ENCODE measurements around the gene TRPM3.
A peak's percentile ranks its signal among the peaks of the same experiment; 100 is the strongest.

The TRPM3 gene

DNA sequence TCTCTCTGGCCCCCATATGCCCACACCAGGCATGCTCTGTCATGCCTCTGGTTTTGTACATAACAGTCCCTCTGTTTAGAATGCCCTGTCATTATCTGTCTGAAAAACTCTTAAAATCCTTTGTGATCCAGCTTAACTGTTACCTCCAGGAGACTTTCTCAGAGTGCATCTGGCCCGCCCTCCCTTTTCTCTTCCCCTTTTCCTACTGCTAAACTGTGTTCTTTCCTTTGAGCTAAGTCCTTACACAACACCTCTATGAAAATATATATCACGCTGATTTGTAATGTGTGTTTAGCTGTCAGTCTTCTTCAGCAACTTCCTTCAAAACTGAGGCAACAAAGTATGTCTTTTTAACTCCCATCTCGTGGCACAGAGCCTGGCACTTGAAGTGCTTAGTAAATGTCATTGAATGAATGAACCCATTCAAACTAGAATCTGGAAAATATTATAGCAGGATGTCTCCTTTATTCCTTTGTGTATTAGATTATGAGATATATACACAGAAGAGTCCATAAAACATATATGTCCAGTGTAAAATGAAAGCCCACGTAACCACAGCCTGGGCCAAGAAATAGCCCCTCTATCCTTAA is 540.7 kb downstream of the TRPM3 start:
- DNase-seq (ENCODE audit: low read depth), result no peak

DNA sequence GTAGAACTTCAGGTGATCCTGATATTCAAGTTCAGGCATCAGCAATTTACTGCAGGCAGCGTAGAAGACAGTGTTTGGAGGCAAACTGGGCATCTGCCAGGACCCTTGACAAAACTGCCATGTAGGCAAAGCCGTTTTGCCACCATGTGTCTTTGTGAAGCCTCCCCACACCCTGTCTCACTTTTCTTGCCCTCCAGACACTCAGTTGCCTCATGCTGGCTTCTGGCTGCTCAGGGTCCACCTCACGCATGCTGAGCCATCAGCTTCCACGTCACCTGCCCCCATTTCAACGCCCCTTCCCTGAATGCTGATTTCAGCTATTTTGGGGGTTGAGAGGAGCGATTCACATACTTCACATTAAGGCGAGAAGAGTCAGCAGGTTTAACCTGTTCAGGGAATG is 541.7 kb downstream of the TRPM3 start:
- no peak for DNase-seq (ENCODE audit: low read depth)

DNA sequence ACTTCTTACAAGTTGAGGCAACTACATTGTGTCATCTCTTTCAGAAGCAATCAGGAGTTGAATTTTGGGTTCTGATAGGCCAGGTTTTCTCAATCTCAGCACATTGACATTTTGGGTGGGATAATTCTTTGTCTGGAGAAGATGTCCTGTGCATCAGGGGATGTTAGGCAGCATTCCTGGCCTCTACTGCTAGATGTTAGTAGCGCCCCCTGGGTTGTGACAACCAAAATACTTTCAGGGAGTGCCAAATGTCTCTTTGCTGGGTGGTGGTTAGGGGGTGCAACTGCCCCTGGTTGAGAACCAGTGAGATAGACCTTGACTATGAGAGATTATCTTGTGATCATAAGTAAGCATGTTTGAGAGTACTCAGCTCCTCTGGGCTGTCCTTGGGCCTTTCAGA is 542.7 kb downstream of the TRPM3 start:
- DNase-seq (ENCODE audit: low read depth), result no peak

DNA sequence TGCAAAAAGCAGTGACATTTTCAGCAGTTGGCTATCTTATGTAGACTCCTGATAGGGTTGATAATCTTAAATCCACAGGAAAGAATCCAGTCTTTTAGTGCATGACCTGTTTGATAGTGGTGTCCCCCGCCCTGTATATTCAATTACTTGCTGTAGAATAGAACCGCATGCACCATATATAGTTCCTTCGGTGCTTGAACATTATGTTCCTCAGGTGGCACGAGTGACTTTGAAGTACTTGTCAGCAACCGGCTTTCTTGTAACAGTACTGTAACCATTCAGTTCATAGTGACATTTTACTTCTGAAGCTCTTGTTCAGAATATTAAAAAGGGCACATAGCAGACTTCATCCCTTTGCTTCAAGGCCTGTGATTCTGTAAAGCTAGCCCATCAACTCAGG is 543.8 kb downstream of the TRPM3 start:
- DNase-seq (ENCODE audit: low read depth), result no peak

DNA sequence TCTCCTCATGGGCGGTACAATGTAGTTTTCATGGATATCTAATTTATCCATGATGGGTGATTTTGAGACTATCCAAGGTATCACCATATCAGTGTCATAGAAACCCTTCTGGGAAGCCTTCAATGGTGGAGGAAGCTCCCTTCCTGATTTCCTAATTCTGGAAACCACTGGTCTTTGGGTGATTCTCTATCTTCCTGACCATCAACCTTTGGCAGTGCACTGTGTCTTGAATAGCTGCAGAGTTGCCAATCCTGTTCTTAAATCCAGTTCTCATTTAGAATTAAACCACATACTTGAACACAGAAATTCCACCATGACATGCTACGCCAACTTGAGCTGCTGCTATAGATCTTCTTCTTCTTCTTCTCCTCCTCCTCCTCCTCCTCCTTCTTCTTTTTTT is 545.3 kb downstream of the TRPM3 start:
- no peak for DNase-seq (ENCODE audit: low read depth)

DNA sequence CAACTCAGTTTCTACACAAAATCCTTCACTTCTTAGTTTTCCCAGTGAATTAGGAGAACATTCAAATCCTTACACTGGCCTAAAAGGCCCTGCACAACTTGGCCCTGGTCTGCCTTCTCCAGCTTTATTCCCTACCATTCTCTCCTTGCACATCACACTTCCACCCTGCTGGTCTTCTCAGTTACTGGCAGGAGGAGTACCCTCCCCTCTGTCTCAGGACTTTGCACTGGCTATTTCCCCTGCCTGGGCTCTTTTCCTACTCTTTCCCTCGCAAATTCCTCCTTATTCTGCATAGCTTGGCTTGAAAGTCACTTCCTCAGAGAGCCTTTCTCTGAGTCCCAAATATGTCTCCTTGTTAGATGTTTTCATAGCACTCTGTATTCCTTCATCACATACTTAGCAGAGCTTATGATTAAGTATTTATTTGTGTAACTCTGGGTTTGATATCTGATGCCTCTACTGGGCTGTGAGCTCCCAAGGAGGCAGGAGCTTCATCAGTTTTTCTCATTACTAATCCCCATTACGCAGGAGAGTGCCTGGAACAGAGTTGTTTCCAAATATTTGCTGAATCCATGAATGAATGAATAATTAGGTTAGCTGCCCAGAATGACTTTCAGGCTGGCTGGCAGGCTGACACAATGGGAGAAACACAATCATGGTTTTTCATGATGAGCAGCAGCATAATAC is 547.1 kb downstream of the TRPM3 start:
- peak; percentile 76 for DNase-seq (ENCODE audit: low read depth)

DNA sequence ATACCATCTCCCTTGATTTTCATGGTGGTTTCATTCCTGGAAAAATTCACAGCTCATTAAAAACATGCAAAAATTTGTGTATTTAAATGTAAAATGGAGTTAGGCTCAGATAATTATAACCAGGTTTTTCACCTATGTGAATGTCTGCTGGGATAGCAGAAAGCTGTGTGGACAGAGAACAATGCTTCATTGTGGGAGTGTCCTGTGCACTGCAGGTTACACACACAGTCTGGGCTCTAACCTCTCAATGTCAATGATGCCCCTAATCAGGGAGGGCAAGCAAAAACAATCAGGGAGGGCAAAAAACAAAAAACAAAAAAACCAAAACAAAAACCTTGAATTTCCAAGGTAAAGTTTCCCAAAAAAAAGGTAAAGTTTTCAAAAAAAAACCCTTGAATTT is 548.1 kb downstream of the TRPM3 start:
- no peak for DNase-seq (ENCODE audit: low read depth)

DNA sequence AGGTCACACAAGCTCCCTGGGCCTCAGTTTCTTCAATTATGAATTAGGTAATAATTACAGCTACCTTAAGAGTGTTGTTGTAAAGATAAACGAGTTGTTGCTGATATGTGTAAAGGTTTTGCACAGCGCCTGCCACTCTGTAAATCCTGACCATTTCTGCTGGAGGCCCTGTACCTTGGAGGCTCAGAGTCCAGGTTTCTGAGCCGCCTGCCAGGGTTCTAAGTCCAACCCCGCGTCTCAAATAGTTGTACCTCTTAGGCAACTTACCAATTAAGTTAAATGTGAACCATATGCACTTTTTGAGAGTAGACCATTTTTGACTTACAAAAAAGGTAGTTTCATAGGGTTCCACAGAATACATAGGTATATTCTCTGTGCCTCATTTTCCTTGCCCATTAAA is 550.2 kb downstream of the TRPM3 start:
- no peak for DNase-seq (ENCODE audit: low read depth)

DNA sequence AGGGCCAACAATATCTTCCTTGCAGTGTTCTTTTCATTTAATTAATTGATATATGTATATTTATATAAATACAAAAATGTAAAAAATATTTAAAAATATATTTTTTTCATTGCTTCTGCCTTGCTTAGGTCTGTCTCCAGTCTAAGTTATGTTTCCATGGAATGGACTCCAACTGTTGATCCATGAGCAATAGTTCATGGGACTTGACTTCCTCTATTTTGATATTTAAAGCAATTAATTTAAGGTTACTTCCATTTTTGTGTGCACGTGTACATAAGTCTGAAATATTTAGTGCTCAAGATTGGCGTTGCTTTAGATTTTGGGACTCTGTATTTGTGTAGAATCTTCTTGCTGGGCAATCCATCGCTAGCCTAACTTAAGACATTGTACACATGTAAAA is 551.6 kb downstream of the TRPM3 start:
- no peak for DNase-seq (ENCODE audit: low read depth)

DNA sequence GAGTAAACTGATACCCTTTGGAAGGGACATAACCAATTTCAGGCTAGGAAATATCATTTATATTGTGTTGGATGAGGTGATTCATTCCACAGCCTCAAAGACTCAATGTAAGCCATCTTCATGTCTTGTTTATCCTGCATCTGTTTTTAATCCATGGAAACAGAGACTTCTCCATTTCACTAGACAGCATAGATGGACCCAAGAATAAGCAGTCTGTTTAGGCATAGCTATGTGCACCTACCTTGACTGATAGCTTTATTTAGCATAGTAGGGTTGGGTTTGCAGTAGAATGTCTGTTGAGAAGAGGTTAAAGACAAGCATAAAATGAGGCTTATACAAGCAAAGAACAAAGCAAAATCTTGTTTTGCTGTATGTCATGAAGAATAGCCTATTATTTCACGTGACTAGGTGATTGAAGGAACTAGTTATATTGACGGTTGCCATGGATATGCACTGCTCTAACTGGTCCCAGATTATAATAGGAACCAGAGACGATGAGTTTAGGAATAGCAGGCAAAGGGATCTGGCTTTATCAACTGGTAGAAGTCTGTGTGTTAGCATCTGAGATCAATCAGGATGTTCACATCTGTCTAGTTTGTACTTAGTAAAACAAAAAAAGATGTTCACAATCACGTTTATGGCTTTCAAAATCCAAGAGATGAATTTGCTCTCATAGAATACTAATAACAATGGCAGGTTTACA is 552.2 kb downstream of the TRPM3 start:
- no peak for DNase-seq (ENCODE audit: low read depth)

DNA sequence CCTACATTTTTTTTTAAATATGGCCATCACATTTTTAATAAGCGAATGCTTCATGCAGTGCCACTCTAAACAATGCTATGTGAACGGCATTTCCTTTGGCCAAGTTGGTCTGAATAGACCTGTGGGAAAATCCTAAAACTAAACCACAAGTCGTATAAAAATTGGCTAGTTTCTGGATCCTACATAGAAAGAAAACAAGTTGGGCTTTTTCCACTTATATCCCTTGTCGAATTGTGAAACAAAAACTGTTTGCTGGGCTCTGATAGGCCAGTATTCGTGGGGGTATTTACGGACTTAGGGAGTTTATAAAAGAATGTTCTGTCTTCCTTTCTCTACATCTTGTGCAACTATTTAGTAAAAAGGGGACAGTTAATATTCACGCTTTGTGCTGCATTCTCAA is 553.9 kb downstream of the TRPM3 start:
- DNase-seq (ENCODE audit: low read depth), result no peak

DNA sequence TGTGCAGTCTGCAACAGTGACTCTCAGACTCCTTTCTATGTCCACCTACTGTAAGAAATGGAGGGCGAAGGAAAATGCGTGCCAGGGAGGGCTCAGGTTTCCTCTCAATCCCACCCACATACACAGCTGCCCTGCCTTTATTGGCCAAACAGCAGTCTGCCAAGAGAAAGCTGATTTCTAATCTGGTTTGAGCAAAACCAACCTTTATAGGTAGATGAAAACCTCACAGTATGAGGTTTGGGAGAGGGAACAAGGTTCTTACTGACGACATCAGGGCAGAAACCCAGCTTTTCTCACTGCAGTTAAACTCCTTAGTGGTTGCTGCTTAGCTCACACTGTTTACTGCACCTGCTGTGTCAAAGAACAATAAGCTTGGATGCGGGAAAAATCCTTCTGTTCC is 554.7 kb downstream of the TRPM3 start:
- DNase-seq (ENCODE audit: low read depth), result no peak

DNA sequence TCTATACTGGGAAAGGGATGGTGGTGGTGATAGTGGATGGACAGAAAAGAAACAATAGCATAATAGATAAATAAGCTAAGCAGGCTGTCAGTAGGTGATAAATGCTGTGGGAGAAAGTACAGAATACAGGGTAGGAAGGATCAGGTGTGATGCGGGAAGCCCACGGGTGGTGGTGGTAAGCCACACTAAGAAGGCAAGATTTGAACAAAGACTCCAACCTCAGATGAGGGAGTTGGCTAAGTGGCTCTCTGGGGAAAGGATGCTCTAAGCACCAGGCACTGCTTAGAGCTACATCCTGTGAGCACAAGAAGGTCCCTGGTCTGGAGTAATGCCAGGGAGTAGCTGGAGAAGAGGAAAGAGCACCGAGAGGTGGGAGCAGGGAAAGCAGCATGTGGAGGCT is 555.4 kb downstream of the TRPM3 start:
- DNase-seq (ENCODE audit: low read depth), result no peak

DNA sequence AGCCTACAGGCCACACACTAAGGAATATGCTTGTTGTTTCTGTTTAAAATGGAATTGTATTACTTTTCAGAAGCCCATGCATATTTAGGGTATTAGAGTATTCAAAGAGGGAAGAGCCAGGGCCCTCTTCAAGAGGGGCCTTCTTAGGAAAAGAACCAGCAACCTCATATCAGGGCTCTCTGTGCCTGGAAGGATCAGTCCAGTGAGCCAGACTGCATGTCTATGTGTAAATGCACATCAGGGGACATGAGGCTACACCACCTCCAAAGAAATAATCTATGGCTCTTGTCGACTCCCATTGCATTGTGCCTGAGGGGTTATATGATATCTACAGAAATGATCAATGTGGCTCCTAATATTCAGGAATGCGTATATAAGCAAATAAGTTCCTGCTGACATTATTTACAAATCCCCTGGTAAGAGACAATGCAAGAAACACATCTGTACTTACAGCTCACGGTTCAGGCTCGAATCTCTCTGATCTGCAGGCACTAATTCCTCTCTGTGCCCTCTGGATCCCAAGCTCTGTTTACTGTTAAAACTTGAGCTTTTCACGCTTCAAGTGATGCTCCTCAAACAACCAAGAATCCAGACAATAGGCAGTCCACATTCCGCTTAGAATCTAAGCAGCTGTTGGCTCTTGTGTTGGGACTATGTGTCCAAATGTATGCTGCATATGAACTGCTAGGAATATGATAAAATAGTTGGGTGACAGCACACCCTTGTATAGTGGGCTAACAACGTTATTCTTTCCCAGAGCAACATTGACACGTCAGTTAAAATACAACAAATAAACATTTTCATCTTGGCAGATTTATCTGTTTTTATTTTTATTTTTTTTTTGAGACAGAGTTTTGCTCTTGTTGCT is 556.7 kb downstream of the TRPM3 start:
- DNase-seq (ENCODE audit: low read depth), result no peak

DNA sequence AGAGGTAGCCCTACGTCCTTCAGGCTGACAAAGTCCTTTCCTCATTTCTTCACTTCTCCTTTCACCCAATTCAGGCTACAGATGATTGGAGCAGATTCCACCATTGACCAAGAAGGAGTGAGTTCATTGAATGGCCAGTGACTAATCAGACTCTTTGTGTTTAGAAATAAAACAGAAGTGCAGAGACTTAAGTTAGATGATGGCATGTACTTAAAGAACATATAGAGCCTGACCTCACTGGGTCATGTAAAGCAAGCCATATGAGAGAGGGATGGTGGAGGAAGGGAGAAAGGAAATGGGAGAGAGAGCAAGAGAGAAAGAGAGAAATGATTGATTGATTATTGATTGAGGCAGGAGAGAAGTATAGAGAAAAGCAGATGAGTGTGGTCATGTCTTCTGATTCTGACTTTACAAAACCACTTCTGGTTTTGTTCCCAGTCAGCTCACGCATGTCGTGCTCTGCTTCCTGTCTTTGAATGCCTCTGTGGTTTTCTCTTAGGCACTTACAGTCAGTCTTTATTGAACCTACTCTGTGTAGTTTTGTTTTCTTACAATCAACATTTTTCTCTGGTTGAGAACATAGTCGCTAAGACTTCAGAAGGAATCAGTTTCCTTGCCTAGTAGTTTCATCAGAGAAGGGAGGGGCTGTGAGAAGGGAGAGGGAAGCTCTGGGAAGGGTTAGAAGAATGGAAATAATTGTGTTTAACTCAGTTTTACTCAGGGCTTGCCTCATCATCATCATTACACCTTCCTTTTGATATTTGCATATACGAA is 557.8 kb downstream of the TRPM3 start:
- peak; percentile 93 for DNase-seq (ENCODE audit: low read depth)

DNA sequence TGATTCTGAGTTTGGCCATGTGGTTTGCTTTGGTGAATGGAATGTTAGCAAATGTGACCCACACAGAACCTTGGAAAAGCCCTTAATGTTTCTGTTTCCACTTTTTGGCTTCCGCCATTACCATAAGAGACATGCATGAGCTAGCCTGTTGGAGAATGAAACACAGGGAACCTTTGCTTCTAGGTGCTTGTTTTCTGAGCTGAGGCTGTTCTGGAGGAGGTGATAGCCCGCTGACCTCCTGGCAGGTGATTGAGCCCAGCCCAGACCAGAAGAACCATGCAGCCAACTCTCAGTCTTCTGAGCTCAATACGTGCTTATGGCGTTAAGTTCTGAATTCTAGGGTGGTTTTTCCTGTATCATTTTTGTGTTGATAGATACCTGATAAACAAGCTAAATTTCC is 558.4 kb downstream of the TRPM3 start:
- DNase-seq (ENCODE audit: low read depth), result no peak

DNA sequence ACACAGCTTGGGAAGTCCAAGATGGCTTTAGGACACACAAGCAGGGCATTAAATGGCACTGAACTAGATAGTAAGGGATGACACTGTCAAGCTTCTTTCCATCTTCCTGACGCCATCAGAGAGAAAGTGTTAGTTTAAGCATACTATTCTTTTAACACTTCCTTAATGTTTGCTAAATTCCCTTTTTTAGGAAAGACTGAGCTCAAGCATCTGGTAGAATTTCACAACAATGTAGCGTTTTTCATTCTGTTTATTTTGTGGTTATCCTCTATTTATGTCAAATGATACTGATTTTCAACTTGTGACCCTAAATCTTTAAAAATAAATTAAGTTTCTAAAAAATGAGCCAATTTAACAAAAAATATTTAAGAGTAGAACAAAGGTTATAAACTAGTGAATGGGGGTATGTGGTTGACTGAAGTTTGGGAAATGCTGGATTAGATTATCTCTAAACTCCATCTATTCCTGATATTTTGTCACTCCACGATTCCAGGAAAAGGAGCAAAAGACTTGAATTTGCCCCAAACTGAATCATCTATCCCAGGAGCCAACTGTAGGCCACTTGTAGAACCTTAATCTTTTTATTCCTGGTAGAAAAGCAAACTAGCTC is 559.5 kb downstream of the TRPM3 start:
- DNase-seq (ENCODE audit: low read depth), result no peak

DNA sequence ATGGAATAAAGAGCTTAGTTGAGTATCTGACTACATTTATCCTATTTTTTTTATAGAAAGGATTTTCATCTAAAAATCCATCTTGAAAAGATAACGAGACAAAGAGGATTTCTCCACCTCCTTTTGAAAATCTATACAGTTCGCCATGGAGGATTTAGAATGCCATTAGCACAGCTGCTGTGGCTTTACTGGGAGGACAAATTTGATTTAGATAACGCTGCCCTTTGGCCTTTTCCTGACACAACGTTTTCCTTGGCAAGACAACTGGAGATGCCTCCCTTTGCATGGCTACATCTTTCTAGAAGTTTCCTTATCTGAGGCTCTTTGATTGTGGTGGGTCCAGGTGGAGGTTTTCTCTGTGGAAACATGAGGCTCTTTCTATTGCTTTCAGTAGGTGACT is 560.3 kb downstream of the TRPM3 start:
- DNase-seq (ENCODE audit: low read depth), result no peak

DNA sequence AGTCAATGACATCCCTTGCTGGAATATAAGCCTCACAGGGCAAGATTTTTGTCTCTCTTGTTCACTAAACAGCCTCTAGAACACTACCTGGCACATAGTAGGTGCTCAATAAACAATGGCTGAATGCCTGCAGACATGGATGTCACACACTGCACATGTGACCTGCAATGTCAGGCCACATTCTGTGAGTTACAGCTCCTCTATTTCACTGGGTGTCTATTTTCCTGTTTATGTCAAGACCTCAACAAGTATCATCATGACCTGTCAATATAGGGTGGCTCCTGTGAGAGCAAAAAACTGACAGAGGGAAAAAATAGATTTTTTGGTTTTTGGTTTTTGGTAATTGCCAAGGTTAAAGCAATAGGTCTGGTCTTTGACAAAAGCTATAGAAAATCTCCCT is 562.3 kb downstream of the TRPM3 start:
- DNase-seq (ENCODE audit: low read depth), result no peak

DNA sequence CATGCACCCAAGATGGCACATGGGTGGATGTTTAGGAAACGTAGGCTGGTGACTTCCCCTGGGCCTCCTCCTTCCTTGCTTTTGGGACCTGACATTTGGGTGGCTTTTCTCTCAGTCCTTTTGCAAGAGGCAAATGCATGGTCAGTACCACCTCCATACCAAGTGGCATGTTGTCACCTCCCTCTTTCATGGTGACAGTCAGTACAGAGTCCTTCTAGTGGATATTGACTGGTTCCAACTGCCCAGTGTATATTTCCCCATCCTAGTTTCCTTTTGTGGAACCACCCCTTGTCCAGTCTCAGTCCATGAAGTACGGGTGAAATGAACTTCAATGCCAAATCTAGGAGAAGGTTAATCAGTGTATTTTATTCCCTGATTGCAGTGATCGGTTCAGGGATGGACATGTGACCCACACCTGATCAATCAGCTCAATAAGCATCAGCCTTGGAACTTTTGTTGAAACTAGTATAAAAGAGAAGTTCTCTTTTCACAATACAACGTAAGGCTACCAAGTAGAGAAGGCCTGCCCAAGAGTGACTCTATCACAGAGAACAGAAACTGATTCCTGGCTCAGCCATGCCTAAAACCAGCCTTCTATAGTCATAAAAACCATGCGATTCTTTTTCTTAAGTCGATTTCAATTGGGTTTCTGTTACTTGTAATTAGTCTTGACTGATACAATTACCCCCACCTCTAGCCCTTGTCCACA is 563.6 kb downstream of the TRPM3 start:
- no peak for DNase-seq (ENCODE audit: low read depth)

DNA sequence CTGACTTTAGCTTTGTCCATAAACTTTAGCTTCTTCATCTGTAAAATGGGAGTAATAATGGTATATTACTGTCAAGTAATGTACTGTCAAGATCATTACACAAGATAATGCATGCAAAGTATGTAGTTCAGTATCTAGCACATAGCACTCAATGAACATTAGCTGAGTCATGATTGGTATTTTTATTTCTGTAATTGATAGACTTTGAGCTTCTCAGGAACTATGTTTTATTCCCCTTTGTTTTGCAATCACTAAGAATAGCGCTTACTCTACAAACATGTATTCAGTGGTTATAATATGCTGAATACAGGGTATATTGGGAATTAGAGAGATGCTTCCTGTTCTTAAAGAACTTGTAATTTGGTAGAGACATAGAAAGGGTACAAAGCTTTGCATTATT is 564.6 kb downstream of the TRPM3 start:
- DNase-seq (ENCODE audit: low read depth), result no peak

Measured in GM04503 (cell line).